Myocyte (in vitro differentiated cells): Measurements from ENCODE around the gene MAD2L2. TPM values are rescaled to one million over a fixed set of nuclear protein-coding genes. Genes with fewer than 3 reads are reported as not detected.

Experiments
- DNase-seq: peaks from one replicate; pipeline ENCODE4 v3.0.0-alpha.2; 2012; ENCODE audit warnings: low read depth
- total RNA-seq: library from RNA; depleted of rRNA; stranded (reverse); fragments of >200 nt; gene quantifications from 2 replicates; pipeline ENCODE4 v1.2.3, GENCODE V29; 2014

The MAD2L2 gene
- total RNA-seq, 1 donor from 2014 or later = 53.3 TPM

- no peak for DNase-seq
Measured at GRCh38 chr1:11684070-11684469, 3.1 kb upstream of the MAD2L2 start.

GRCh38 chr1:11682799-11683198 is 1.9 kb upstream of the MAD2L2 start:
- DNase-seq = no peak

- DNase-seq = no peak
Measured at GRCh38 chr1:11682287-11682771, 1.4 kb upstream of the MAD2L2 start.

- DNase-seq = no peak
Measured at GRCh38 chr1:11680270-11681070, 478 bp downstream of the MAD2L2 start.

- DNase-seq = no peak
Measured at GRCh38 chr1:11678442-11678841, 2.5 kb downstream of the MAD2L2 start.

- DNase-seq = no peak
Measured at GRCh38 chr1:11676386-11677103, 4.4 kb downstream of the MAD2L2 start.

GRCh38 chr1:11675325-11675724 is 5.6 kb downstream of the MAD2L2 start:
- no peak for DNase-seq

- no peak for DNase-seq
Measured at GRCh38 chr1:11674488-11674887, 6.5 kb downstream of the MAD2L2 start.

GRCh38 chr1:11673089-11673769 is 7.7 kb downstream of the MAD2L2 start:
- DNase-seq = no peak

GRCh38 chr1:11671544-11672286 is 9.2 kb downstream of the MAD2L2 start:
- DNase-seq = no peak

GRCh38 chr1:11671205-11671543 is 9.8 kb downstream of the MAD2L2 start:
- no peak for DNase-seq

GRCh38 chr1:11670747-11671146 is 10.2 kb downstream of the MAD2L2 start:
- no peak for DNase-seq

- no peak for DNase-seq
Measured at GRCh38 chr1:11668516-11668915, 12.4 kb downstream of the MAD2L2 start.

- peak; percentile 23 for DNase-seq
Measured at GRCh38 chr1:11664336-11665065, 16.4 kb downstream of the MAD2L2 start.

GRCh38 chr1:11661103-11661502 is 19.8 kb downstream of the MAD2L2 start:
- no peak for DNase-seq

- DNase-seq = no peak
Measured at GRCh38 chr1:11659748-11660147, 21.2 kb downstream of the MAD2L2 start.

GRCh38 chr1:11658542-11658941 is 22.4 kb downstream of the MAD2L2 start:
- no peak for DNase-seq

- DNase-seq = no peak
Measured at GRCh38 chr1:11657654-11658053, 23.3 kb downstream of the MAD2L2 start.

GRCh38 chr1:11654939-11655808 is 25.8 kb downstream of the MAD2L2 start:
- DNase-seq = no peak
